ENCODE measurements around the gene COX19. TPM values are rescaled to one million over a fixed set of nuclear protein-coding genes. Genes with fewer than 3 reads are reported as not detected.

Gene COX19
- polyA plus RNA-seq, 1 donor (not counting 4 experiments of a cell fraction or from before 2014, with no cell fraction given): 6.2 TPM

DNA sequence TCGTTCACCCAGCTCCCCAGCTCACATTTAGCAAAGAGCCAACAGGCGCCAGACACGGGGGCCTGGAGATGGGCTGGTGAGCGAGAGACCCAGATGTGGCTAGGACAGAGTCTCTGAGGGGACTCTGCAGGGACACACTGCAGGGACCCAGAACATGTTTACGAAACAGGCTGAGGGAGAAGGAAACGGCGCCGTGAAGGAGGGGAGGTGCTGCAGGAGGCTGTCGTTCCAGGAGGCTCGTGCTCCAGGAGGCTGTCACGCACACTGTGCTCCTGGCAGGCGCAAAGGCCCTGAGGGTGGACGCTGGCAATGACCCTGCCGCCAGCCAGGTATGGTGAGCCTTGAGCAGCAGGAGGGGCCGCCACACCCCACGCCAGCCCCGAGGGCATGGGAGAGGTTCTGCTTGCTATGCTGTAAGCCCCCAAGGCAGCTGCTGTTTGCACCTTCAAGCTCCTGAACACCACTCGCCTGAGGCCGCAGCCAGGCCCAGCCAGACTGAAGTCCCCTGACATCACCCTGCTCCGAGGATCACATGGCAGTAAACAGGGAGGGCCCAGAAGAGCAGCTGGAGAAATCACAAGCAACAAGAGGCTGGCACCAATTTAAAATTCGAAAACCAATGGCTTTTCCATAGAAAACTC is 48.2 kb downstream of the COX19 start:
- H3K4me3 ChIP-seq (ENCODE audit: control insufficient read depth in 2 of 3, extremely low read depth in 1 of 3, insufficient read depth in 2 of 3, low read depth in 1 of 3, low read length in 3 of 3): no peak overlapping the region
- no peak for TF ChIP-seq EZH2 (IDR thresholded peaks at IDR 0.05; ENCODE audit: low read length)
- TF ChIP-seq, protein P1, sequence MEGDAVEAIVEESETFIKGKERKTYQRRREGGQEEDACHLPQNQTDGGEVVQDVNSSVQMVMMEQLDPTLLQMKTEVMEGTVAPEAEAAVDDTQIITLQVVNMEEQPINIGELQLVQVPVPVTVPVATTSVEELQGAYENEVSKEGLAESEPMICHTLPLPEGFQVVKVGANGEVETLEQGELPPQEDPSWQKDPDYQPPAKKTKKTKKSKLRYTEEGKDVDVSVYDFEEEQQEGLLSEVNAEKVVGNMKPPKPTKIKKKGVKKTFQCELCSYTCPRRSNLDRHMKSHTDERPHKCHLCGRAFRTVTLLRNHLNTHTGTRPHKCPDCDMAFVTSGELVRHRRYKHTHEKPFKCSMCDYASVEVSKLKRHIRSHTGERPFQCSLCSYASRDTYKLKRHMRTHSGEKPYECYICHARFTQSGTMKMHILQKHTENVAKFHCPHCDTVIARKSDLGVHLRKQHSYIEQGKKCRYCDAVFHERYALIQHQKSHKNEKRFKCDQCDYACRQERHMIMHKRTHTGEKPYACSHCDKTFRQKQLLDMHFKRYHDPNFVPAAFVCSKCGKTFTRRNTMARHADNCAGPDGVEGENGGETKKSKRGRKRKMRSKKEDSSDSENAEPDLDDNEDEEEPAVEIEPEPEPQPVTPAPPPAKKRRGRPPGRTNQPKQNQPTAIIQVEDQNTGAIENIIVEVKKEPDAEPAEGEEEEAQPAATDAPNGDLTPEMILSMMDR (optimal IDR thresholded peaks at IDR 0.05 in 1 of 3, IDR thresholded peaks at IDR 0.05 in 1 of 3, conservative IDR thresholded peaks at IDR 0.05 in 1 of 3; ENCODE audit: extremely low read depth in 1 of 3, insufficient read depth in 2 of 3, low read length in 3 of 3): no peak
- H3K9ac ChIP-seq (ENCODE audit: control insufficient read depth, extremely low read depth, insufficient read depth, low read length): no peak overlapping the region
- H3K27ac ChIP-seq (ENCODE audit: control insufficient read depth, insufficient read depth, low read length): no peak overlapping the region
- H2AFZ ChIP-seq (ENCODE audit: control insufficient read depth, low read length): no peak overlapping the region
- no peaks in the 10 kb centered on the region for H3K9me1 ChIP-seq (ENCODE audit: control insufficient read depth, extremely low read depth, insufficient read depth, low read length)
- peaks cover 9% of the 10 kb centered on the region for H3K4me1 ChIP-seq (ENCODE audit: control insufficient read depth, extremely low read depth, insufficient read depth, low read length)
- H4K20me1 ChIP-seq (ENCODE audit: control insufficient read depth, extremely low read depth, insufficient read depth, low read length): no peaks in the 10 kb centered on the region
- H3K27me3 ChIP-seq (ENCODE audit: control insufficient read depth, extremely low read depth, insufficient read depth, low read length): no peaks in the 10 kb centered on the region
- no peak for DNase-seq (ENCODE audit: low read depth, low spot score)
- no peaks in the 10 kb centered on the region for H3K79me2 ChIP-seq (ENCODE audit: control insufficient read depth, insufficient read depth, low read length)
- FAIRE-seq: no peak
- dilution Hi-C loops (cut with MboI; ENCODE audit: extremely low pct_ligation_motif_present, low sequenced_read_pairs): no loop called here
- no peaks in the 10 kb centered on the region for H3K9me3 ChIP-seq (ENCODE audit: control insufficient read depth, low read depth, low read length)
- no peak overlapping the region for H3K4me2 ChIP-seq (ENCODE audit: control insufficient read depth, extremely low read depth, insufficient read depth, low read depth, low read length)
- H3K36me3 ChIP-seq (ENCODE audit: control insufficient read depth in 2 of 2, extremely low read depth in 1 of 2, insufficient read depth in 2 of 2, low read length in 2 of 2): no peaks in the 10 kb centered on the region

DNA sequence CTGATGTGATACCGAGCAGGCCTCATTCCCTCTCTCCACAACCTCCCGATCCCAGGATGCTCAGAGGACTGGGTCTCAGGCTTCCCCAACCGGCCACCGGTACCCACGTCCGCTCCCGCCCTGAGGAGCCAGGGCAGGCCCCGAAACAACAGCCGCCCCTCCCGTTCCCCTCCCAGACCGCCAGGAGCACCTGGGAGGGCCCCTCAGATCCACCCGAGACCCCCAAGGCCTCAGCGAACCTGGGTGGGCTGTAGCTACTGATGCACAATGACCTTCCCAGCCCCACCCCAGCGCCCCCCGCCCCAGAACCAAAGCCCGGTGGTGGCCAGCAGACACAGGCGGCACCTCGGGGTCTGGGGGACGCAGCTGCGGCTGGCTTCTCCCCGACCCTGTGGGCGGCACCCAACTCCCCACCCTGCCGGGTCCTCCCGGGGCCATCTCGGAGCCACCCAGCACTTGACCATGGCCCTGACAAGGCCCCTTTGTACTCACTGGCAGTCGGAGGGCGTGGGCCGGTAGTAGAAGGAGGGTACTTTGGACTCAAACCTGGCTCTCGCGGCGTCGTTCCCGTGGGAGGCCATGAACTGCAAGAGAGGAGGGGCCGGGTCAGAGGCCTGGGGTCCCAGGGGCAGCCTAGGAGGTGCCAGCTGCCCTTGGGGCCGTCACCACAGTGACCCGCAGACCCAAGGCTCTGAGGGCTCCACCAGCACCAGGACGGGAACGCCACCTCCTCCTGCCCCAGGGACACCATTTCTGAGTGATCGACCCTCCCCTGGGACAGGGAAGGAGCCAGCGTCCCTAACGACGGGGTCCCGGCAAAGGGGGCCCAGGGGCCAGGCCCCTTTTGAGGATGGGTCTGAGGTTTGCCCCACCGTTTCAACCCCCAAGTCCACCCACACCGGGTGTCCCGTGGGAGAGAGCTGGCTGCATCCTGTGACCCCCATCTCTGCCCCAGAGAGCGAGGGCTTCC is 49.0 kb downstream of the COX19 start:
- no peak for DNase-seq (ENCODE audit: low read depth, low spot score)
- dilution Hi-C loops (cut with MboI; ENCODE audit: extremely low pct_ligation_motif_present, low sequenced_read_pairs): no loop called here

More for the DNA sequence above, 49.0 kb downstream of the COX19 start:
- no peak overlapping the region for H3K27ac ChIP-seq (ENCODE audit: control insufficient read depth, insufficient read depth, low read length)
- no peaks in the 10 kb centered on the region for H4K20me1 ChIP-seq (ENCODE audit: control insufficient read depth, extremely low read depth, insufficient read depth, low read length)
- H3K4me1 ChIP-seq (ENCODE audit: control insufficient read depth, extremely low read depth, insufficient read depth, low read length): peaks cover 9% of the 10 kb centered on the region
- H3K4me3 ChIP-seq (ENCODE audit: control insufficient read depth in 2 of 3, extremely low read depth in 1 of 3, insufficient read depth in 2 of 3, low read depth in 1 of 3, low read length in 3 of 3): no peak overlapping the region
- H3K4me2 ChIP-seq (ENCODE audit: control insufficient read depth, extremely low read depth, insufficient read depth, low read depth, low read length): no peak overlapping the region
- FAIRE-seq: no peak
- no peak for TF ChIP-seq EZH2 (IDR thresholded peaks at IDR 0.05; ENCODE audit: low read length)
- TF ChIP-seq, protein P1 (optimal IDR thresholded peaks at IDR 0.05 in 1 of 3, IDR thresholded peaks at IDR 0.05 in 1 of 3, conservative IDR thresholded peaks at IDR 0.05 in 1 of 3; ENCODE audit: extremely low read depth in 1 of 3, insufficient read depth in 2 of 3, low read length in 3 of 3): no peak
- H3K27me3 ChIP-seq (ENCODE audit: control insufficient read depth, extremely low read depth, insufficient read depth, low read length): no peaks in the 10 kb centered on the region
- no peaks in the 10 kb centered on the region for H3K79me2 ChIP-seq (ENCODE audit: control insufficient read depth, insufficient read depth, low read length)
- H2AFZ ChIP-seq (ENCODE audit: control insufficient read depth, low read length): no peak overlapping the region
- no peak overlapping the region for H3K9ac ChIP-seq (ENCODE audit: control insufficient read depth, extremely low read depth, insufficient read depth, low read length)
- no peaks in the 10 kb centered on the region for H3K36me3 ChIP-seq (ENCODE audit: control insufficient read depth in 2 of 2, extremely low read depth in 1 of 2, insufficient read depth in 2 of 2, low read length in 2 of 2)
- H3K9me3 ChIP-seq (ENCODE audit: control insufficient read depth, low read depth, low read length): no peaks in the 10 kb centered on the region
- H3K9me1 ChIP-seq (ENCODE audit: control insufficient read depth, extremely low read depth, insufficient read depth, low read length): no peaks in the 10 kb centered on the region

Measured in keratinocyte (primary cell).